ENCODE data around the gene SORD.
"Not testable (repeated sequence)": the region's sequence is repeated elsewhere in the genome, so short reads cannot be mapped to it uniquely, and the experiment has no call there.

SORD gene

DNA sequence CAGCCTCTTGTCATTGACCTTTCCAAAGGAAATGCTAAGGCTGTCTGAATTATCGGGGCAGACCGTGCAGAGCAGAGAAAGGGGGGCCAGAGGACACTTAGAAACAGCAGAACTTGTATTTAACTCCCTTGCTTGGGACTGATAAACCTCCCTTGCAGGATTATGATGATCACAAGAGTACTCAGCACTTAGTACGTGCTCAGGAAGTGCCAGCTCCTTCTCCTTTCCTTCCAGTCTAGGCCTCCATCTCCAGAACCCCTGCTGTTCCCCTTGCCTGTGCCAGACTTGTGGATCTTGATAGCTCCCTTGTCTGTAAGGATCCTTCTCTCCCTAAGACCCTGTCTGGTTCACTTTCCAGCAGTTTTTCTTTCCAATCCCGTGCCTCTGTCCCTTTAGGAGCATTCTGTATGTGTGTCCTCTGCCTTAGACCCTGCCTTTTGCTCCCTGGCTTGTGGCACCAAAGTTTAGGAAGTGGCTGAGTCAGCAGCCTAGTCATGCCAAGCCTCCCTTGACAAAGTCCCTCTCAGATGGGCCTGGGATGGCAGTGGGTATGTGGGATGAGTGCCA is 747 bp downstream of the SORD start:
- H3K9me3 ChIP-seq (ENCODE audit: low read depth, low read length) = no peaks in the 10 kb centered on the region
- peak overlapping the region; percentile 82 for H3K27ac ChIP-seq
- peak overlapping the region; percentile 95 for H3K4me3 ChIP-seq
- peaks cover 23% of the 10 kb centered on the region for H3K36me3 ChIP-seq (ENCODE audit: insufficient read depth, low read length)
- TF ChIP-seq EZH2 (IDR thresholded peaks at IDR 0.05) = no peak
- no peak for TF ChIP-seq FOXP2 (optimal IDR thresholded peaks at IDR 0.05; ENCODE audit: control extremely low read depth, extremely low read length, insufficient read depth)
- no peak for TF ChIP-seq POLR2AphosphoS5 (IDR thresholded peaks at IDR 0.05; ENCODE audit: borderline replicate concordance, low read depth, low read length)
- DNase-seq (ENCODE audit: low read depth, low spot score) = no peak
- peak overlapping the region; percentile 96 for H3K9ac ChIP-seq (ENCODE audit: insufficient read length)

DNA sequence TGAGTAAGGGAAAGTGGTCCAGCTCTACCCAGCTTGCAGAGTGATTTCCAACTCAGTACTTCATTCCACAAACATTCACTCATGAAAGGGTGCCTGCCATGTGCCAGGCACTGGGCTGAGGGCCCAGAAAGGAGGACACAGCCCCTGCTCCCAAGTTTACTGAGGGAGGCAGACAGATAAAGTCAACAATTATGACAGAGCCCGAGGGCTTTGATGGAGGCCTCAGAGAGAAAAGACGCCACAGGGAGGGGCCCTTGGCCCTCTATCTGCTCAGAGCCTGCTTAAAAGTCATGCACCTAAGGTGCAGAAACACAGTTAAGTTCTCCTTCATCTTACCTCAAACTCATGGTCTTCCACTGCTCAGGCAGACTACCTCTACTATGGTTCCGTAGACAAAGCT is 1.7 kb downstream of the SORD start:
- not testable (repeated sequence) for H3K9ac ChIP-seq (ENCODE audit: insufficient read length); H3K9me3 ChIP-seq (ENCODE audit: low read depth, low read length); DNase-seq (ENCODE audit: low read depth, low spot score); H3K27ac ChIP-seq
- Histone ChIP-seq H3K4me3 (peak overlapping the region; percentile 45), H3K36me3 (ENCODE audit: insufficient read depth, low read length) (peaks cover 32% of the 10 kb centered on the region)

DNA sequence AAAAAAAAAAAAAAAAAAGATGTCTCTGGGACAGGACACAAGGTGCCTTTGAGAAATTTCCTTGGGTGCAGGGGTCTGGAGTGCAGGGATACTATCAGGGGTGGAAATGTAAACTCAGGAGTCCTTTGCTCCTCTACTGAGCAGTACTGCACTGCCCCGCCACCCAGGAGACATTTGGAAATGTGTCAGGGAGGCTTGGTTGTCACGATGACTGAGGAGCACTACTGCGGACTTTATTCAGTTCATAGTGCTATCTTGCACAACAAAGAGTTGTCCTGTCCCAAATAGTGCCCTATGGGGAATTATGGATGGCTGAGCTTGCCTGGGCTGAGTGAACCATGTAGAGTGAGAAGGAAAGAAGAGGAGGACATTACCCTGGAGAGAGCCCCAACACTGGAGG is 2.6 kb downstream of the SORD start:
- DNase-seq (ENCODE audit: low read depth, low spot score); H3K27ac ChIP-seq; H3K9ac ChIP-seq (ENCODE audit: insufficient read length); H3K9me3 ChIP-seq (ENCODE audit: low read depth, low read length): not testable (repeated sequence)
- Histone ChIP-seq H3K4me3 (peak overlapping the region; percentile 45; the same call in 1 of the 2 replicates), H3K36me3 (ENCODE audit: insufficient read depth, low read length) (peaks cover 42% of the 10 kb centered on the region)

DNA sequence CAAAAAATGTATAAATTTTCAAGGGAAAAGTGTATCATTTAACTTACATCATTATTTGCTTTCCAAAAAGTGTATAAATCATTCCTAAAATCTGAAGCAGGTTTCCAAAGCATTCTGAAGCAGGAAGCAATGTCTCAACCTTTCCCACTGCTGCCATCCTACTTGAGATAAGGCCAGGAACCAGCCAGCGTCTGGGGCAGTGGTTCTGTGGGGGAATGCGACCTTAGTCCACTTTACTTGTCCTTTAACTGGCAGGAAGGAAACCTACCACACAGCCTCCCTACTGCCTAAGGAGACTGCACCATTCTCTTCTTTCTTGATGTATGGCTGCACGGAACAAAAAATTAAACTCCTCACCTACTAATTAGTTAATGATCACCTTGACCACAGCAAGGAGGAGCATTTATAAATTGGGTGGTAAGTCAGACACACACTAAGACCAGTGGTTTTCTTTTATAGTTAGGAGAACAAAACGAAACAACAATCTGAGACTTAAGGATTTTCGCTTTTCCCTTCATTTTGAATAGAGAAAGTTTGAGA is 3.7 kb downstream of the SORD start:
- H3K4me3 ChIP-seq = peak overlapping the region; percentile 49
- H3K27ac ChIP-seq = peak overlapping the region; percentile 77

DNA sequence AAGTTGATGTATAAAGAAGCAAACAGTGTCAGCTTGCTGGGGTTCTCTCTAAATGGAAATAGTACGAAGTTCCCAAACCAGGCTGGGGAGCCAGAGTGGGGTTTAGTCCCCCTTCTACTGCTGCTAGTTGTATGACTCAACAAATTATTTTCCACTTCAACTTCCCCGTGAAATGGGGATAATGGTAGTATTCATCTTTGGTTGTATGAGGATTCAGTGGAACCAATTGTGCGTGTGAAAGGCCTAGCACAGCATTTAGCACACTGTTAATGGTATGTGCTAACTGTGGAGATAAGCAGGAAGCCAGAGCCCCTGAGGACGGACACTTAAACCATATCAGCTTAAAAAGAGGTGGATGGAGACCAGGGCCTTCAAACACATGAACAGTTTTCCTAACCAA is 4.2 kb downstream of the SORD start:
- Histone ChIP-seq H3K9ac (ENCODE audit: insufficient read length) (peak overlapping the region; percentile 37), H3K36me3 (ENCODE audit: insufficient read depth, low read length) (peaks cover 50% of the 10 kb centered on the region), H3K4me3 (peak overlapping the region; percentile 49), H3K9me3 (ENCODE audit: low read depth, low read length) (no peaks in the 10 kb centered on the region), H3K27ac (peak overlapping the region; percentile 77)
- TF ChIP-seq POLR2AphosphoS5 (IDR thresholded peaks at IDR 0.05; ENCODE audit: borderline replicate concordance, low read depth, low read length) (no peak), FOXP2 (optimal IDR thresholded peaks at IDR 0.05; ENCODE audit: control extremely low read depth, extremely low read length, insufficient read depth) (no peak), EZH2 (IDR thresholded peaks at IDR 0.05) (no peak)
- no peak for DNase-seq (ENCODE audit: low read depth, low spot score)

More for the DNA sequence above, 3.7 kb downstream of the SORD start:
- peak overlapping the region; percentile 37 for H3K9ac ChIP-seq (ENCODE audit: insufficient read length)
- TF ChIP-seq POLR2AphosphoS5 (IDR thresholded peaks at IDR 0.05; ENCODE audit: borderline replicate concordance, low read depth, low read length) (no peak), EZH2 (IDR thresholded peaks at IDR 0.05) (no peak), FOXP2 (optimal IDR thresholded peaks at IDR 0.05; ENCODE audit: control extremely low read depth, extremely low read length, insufficient read depth) (no peak)
- H3K36me3 ChIP-seq (ENCODE audit: insufficient read depth, low read length) = peaks cover 50% of the 10 kb centered on the region
- H3K9me3 ChIP-seq (ENCODE audit: low read depth, low read length) = no peaks in the 10 kb centered on the region
- DNase-seq (ENCODE audit: low read depth, low spot score) = no peak

DNA sequence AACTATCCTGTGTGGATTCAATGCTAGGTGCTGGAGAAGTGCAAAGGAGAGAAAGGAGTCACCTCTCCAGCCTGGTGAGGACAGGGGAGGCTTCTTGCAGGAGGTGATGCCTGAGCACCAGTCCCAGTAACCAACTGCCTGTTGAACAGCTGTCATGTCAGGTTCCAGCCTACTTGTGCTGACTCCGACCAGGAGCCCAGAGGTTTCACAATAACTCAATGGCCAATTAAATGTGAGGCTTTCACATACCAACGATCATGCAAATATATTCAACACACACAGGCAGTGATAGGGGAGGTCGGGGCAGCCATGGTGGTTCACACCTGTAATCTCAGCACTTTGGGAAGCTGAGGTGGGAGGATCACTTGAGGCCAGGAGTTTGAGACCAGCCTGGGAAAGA is 7.7 kb downstream of the SORD start:
- no peak for TF ChIP-seq FOXP2 (optimal IDR thresholded peaks at IDR 0.05; ENCODE audit: control extremely low read depth, extremely low read length, insufficient read depth)
- no peak for TF ChIP-seq POLR2AphosphoS5 (IDR thresholded peaks at IDR 0.05; ENCODE audit: borderline replicate concordance, low read depth, low read length)
- no peak for TF ChIP-seq EZH2 (IDR thresholded peaks at IDR 0.05)
- Histone ChIP-seq H3K4me3 (no peak overlapping the region), H3K9me3 (ENCODE audit: low read depth, low read length) (no peaks in the 10 kb centered on the region), H3K36me3 (ENCODE audit: insufficient read depth, low read length) (peaks cover 50% of the 10 kb centered on the region), H3K9ac (ENCODE audit: insufficient read length) (no peak overlapping the region), H3K27ac (no peak overlapping the region)
- no peak for DNase-seq (ENCODE audit: low read depth, low spot score)

DNA sequence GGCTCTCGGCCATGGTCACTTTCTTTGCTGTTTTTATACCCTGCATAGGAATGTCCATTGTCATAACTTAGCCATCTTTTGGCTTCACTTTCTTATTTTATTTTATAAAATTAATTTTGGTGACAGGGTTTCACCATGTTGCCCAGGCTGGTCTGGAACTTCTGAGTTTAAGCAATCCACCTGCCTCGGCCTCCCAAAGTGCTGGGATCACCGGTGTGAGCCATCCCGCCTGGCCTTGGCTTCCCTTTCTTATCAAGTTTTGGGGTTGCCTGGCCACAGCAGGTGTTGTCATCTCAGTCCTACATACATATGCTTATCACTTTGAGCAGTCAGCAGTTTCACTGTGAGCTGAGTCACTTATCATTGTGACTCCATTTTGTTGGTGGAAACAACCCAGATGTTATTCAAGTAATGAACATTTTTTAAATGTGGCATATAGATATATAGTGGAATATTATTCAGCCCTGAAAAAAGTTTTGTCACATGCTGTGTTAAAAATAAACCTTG is 8.6 kb downstream of the SORD start:
- not testable (repeated sequence) for H3K27ac ChIP-seq; H3K4me3 ChIP-seq; H3K9ac ChIP-seq (ENCODE audit: insufficient read length); H3K9me3 ChIP-seq (ENCODE audit: low read depth, low read length); DNase-seq (ENCODE audit: low read depth, low spot score)
- H3K36me3 ChIP-seq (ENCODE audit: insufficient read depth, low read length) = peaks cover 51% of the 10 kb centered on the region

DNA sequence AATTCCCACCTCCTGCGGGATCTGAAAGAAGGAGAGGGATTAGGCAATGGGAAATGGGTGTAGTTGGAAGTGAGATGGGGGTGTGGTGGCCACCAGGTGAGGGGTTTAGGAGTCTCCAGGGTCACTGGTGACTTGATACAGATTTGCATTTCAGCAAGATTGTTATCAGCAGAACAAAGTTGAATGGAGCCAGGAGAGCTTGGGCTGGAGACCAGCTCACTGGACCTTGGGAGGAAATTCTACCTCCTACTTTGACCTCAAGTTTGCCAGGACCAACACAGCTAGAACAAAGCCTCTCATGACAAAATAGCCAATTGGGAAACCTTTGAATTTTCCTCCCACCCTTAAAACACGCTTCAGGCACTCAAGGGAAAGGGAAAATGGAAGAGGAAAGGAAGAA is 9.5 kb downstream of the SORD start:
- not testable (repeated sequence) for DNase-seq (ENCODE audit: low read depth, low spot score); H3K4me3 ChIP-seq; H3K9me3 ChIP-seq (ENCODE audit: low read depth, low read length); H3K27ac ChIP-seq; H3K9ac ChIP-seq (ENCODE audit: insufficient read length)
- peaks cover 41% of the 10 kb centered on the region for H3K36me3 ChIP-seq (ENCODE audit: insufficient read depth, low read length)

DNA sequence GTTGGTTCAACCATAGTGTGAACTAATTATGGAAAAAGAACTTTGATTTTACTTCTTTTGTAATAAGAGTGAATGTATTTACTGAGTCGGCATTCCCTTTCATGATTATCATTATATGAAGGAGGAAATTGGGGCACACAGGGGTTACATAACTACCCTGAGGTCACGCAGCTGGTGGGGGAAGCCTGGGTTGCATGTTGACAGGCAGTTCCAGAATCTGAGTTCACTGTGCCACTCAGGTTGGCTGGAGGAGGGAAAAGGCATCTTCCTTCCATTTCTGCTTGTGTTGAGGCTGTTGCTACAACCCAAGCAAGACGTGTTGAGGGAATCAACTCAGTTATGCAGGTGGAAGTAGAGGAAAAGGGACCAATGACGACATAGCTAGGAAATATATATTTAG is 11.1 kb downstream of the SORD start:
- DNase-seq (ENCODE audit: low read depth, low spot score); H3K9ac ChIP-seq (ENCODE audit: insufficient read length); H3K9me3 ChIP-seq (ENCODE audit: low read depth, low read length); H3K27ac ChIP-seq; H3K4me3 ChIP-seq: not testable (repeated sequence)
- peaks cover 28% of the 10 kb centered on the region for H3K36me3 ChIP-seq (ENCODE audit: insufficient read depth, low read length)

DNA sequence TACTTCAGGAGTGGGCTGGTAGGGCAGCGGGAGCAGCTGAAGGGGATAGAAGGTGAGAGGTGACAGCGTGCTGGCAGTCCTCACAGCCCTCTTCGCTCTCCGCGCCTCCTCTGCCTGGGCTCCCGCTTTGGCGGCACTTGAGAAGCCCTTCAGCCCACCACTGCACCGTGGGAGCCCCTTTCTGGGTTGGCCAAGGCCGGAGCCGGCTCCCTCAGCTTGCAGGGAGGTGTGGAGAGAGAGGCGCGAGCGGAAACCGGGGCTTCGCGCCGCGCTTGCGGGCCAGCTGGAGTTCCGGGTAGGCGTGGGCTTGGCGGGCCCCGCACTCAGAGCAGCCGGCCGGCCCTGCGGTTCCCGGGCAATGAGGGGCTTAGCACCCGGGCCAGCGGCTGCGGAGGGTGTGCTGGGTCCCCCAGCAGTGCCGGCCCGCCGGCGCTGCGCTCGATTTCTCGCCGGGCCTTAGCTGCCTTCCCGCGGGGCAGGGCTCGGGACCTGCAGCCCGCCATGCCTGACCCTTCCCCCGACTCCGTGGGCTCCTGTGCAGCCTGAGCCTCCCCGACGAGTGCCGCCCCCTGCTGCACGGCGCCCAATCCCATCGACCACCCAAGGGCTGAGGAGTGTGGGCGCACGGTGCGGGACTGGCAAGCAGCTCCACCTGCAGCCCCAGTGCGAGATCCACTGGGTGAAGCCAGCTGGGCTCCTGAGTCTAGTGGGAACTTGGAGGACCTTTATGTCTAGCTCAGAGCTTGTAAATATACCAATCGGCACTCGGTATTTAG is 11.8 kb downstream of the SORD start:
- H3K9me3 ChIP-seq (ENCODE audit: low read depth, low read length); DNase-seq (ENCODE audit: low read depth, low spot score); H3K4me3 ChIP-seq; H3K9ac ChIP-seq (ENCODE audit: insufficient read length); H3K27ac ChIP-seq: not testable (repeated sequence)
- H3K36me3 ChIP-seq (ENCODE audit: insufficient read depth, low read length) = peaks cover 21% of the 10 kb centered on the region

DNA sequence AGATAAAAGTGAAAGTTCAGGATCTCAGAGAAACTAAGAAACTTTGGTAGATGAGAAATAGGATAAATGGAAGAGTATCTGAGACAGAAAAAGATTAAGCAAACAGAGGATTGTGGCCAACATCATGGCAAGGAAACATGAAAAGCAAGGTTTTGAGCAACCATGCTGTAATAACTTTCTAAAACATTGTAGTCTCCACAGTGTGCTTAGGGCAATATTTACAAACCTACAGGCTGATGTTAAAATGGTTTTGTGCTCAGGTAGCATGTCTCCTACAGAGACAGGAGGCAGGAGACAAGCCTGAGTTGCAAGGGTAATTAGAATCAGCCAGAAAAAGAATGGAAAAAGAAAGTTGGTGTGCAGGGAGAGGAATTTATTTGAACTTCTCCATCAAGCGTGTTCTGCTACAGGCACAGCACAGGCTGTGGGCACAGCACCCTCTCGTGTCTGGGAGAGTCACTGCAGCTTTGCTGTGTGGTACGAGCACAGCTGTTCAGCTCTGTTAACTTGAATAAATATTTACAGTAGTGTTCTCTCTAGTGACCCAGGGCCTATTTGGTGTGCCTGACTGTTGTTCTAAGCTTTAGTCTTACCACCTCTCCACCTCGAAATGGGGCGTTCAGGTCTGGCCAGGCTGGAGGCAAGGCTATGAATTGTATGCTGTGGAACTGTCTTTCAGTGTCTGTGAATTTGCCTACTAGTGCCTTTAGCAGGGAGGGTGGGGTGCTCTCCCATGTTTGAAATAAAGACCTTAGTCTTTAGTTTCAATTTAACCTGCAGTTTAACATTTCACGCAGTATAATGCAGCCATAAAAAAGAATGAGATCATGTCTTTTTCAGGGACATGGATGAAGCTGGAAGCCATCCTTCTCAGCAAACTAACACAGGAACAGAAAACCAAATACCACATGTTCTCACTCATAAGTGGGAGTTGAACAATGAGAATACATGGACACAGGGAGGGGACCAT is 14.1 kb downstream of the SORD start:
- not testable (repeated sequence) for H3K9ac ChIP-seq (ENCODE audit: insufficient read length); H3K9me3 ChIP-seq (ENCODE audit: low read depth, low read length); H3K4me3 ChIP-seq; DNase-seq (ENCODE audit: low read depth, low spot score)
- Histone ChIP-seq H3K27ac (0 out of 2 replicates have a peak overlapping the region, but pooled peaks have one; percentile 50), H3K36me3 (ENCODE audit: insufficient read depth, low read length) (peaks cover 17% of the 10 kb centered on the region; the same call in 1 of the 2 replicates)

Measured in SK-N-MC (cell line).